Kidney epithelial cell (primary cell): ENCODE measurements around the gene BANF1. TPM values are rescaled to one million over a fixed set of nuclear protein-coding genes. Genes with fewer than 3 reads are reported as not detected.

ENCODE experiments used
- DNase-seq: peaks from one replicate; pipeline ENCODE4 v3.0.0-alpha.2; 2010; ENCODE audit warnings: low read depth
- H3K27me3 ChIP-seq: 2 replicates; pipeline ENCODE4 v1.6.0; 2011; ENCODE audit warnings: low read length; ENCODE audit not compliant: control insufficient read depth, insufficient read depth
- H3K36me3 ChIP-seq: 2 replicates; pipeline ENCODE4 v1.5.1; 2011; ENCODE audit warnings: low read length; ENCODE audit not compliant: control insufficient read depth, insufficient read depth
- H3K4me3 ChIP-seq: 2 replicates; pipeline ENCODE4 v1.5.1; 2011; ENCODE audit warnings: low read depth, mild to moderate bottlenecking, control low read depth, low read length
- total RNA-seq: library from RNA; depleted of rRNA; stranded (reverse); fragments of >200 nt; gene quantifications from 2 replicates; pipeline ENCODE4 v1.2.3, GENCODE V29; 2015
- TF ChIP-seq, protein P1 (sequence below): IDR thresholded peaks from 2 replicates; pipeline ENCODE4 v1.5.1; 2011; ENCODE audit warnings: mild to moderate bottlenecking, moderate library complexity, low read length, control low read depth, inconsistent platforms; ENCODE audit not compliant: insufficient read depth, poor library complexity, severe bottlenecking

The BANF1 gene
- total RNA-seq, 1 donor from 2014 or later, result 73.8 TPM

DNA sequence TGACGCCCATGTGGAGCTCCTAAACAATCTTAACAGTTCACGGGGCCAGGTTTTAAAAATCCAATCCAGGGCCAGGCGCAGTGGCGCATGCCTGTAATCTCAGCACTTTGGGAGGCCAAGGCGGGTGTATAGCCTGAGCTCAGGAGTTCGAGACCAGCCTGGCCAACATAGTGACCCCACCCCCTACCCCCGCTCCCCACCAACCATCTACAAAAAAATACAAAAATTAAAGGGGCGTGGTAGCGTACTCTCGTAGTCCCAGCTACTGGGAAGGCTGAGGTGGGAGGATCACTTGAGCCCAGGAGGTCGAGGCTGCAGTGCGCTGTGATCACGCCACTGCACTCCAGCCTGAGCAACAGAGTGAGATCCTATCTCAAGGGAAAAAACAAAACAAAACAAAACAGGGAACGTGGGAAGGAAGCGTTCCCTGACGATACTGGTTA is 41.5 kb upstream of the BANF1 start:
- no peak for DNase-seq
- TF ChIP-seq, protein P1, sequence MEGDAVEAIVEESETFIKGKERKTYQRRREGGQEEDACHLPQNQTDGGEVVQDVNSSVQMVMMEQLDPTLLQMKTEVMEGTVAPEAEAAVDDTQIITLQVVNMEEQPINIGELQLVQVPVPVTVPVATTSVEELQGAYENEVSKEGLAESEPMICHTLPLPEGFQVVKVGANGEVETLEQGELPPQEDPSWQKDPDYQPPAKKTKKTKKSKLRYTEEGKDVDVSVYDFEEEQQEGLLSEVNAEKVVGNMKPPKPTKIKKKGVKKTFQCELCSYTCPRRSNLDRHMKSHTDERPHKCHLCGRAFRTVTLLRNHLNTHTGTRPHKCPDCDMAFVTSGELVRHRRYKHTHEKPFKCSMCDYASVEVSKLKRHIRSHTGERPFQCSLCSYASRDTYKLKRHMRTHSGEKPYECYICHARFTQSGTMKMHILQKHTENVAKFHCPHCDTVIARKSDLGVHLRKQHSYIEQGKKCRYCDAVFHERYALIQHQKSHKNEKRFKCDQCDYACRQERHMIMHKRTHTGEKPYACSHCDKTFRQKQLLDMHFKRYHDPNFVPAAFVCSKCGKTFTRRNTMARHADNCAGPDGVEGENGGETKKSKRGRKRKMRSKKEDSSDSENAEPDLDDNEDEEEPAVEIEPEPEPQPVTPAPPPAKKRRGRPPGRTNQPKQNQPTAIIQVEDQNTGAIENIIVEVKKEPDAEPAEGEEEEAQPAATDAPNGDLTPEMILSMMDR, result no peak

DNA sequence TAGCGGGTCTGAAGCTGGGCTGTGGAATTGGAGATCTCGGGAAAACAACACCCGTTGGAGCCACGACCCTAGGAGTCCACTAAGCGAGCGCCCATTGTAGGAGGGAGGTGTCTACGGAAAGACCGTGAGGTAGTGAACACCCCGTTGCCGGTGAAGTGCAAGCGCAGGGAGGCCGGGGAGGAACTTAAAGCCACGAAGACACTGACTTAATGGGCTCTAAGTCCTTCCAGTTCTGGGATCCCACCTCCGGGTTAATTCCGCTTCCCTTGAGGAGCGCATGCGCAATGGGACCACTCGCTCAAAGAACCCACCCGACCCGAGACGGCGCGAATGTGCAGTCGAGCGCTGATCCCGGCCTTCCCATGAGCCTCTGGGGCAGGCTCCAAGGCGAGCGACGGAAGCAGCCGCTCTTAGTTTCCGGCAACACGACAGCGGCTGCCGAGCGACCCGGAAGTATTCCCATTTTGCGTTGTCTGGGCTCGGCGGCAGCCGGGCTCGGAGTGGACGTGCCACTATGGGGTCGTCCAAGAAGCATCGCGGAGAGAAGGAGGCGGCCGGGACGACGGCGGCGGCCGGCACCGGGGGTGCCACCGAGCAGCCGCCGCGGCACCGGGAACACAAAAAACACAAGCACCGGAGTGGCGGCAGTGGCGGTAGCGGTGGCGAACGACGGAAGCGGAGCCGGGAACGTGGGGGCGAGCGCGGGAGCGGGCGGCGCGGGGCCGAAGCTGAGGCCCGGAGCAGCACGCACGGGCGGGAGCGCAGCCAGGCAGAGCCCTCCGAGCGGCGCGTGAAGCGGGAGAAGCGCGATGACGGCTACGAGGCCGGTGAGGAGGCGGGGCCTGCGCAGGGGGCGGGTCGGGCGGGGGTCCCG is 40.8 kb upstream of the BANF1 start, which contains the start of gene SART1:
Gene SART1 (plus strand): TSS at position 468 of the 874 bp plus-strand sequence. CDS start 47 bp downstream, at position 515.
- Histone ChIP-seq H3K4me3 (peak within 1 kb of the TSS; percentile 94), H3K27me3 (no peaks in the 10 kb centered on the region), H3K36me3 (peaks cover 2% of the 10 kb centered on the region)
- DNase-seq, result peak; percentile 92
- TF ChIP-seq, protein P1, result no peak

More for the DNA sequence above, 41.5 kb upstream of the BANF1 start:
- no peaks in the 10 kb centered on the region for H3K27me3 ChIP-seq
- H3K36me3 ChIP-seq, result peaks cover 2% of the 10 kb centered on the region
- peak overlapping the region; percentile 94 for H3K4me3 ChIP-seq

DNA sequence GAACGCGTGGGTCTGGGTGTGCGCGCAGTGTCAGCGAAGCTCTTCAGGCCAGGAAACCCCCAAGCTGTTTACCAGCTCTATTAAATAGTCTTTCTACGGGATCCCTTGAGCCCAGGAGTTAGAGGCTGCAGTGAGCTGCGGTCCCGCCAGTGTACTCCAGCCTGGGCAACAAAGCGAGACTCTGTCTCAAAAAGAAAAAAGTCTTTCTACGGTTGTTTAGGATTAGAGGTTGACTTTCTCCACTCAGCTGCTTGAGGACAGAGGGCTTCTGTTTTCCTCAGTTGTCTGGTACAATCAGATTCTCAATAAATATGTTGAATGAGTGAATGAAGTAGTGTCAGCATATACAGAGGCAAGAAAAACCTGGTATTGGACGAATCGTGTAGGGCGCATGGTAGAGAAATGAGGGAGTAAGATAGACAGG is 40.1 kb upstream of the BANF1 start:
- TF ChIP-seq, protein P1, result no peak
- peaks cover 2% of the 10 kb centered on the region for H3K36me3 ChIP-seq
- peak overlapping the region; percentile 94 for H3K4me3 ChIP-seq
- no peak for DNase-seq
- no peaks in the 10 kb centered on the region for H3K27me3 ChIP-seq

DNA sequence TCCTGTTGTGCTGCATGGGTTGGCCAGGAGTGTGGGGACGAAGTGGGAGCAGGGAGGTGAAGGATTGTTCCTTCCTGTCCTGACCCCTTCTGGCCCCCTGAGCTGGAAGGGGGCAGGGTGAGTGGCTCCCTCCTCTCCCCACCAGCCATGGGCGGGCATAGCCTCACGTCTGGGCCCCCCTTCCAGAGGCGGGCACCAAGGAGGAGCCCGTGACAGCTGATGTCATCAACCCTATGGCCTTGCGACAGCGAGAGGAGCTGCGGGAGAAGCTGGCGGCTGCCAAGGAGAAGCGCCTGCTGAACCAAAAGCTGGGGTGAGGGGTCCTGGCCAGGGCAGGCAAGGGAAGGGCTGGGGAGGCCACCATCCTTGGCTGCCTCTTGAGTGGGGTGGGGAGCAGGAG is 37.4 kb upstream of the BANF1 start:
- H3K36me3 ChIP-seq, result peaks cover 3% of the 10 kb centered on the region
- no peaks in the 10 kb centered on the region for H3K27me3 ChIP-seq
- H3K4me3 ChIP-seq, result no peak overlapping the region
- no peak for DNase-seq
- TF ChIP-seq, protein P1, result no peak

DNA sequence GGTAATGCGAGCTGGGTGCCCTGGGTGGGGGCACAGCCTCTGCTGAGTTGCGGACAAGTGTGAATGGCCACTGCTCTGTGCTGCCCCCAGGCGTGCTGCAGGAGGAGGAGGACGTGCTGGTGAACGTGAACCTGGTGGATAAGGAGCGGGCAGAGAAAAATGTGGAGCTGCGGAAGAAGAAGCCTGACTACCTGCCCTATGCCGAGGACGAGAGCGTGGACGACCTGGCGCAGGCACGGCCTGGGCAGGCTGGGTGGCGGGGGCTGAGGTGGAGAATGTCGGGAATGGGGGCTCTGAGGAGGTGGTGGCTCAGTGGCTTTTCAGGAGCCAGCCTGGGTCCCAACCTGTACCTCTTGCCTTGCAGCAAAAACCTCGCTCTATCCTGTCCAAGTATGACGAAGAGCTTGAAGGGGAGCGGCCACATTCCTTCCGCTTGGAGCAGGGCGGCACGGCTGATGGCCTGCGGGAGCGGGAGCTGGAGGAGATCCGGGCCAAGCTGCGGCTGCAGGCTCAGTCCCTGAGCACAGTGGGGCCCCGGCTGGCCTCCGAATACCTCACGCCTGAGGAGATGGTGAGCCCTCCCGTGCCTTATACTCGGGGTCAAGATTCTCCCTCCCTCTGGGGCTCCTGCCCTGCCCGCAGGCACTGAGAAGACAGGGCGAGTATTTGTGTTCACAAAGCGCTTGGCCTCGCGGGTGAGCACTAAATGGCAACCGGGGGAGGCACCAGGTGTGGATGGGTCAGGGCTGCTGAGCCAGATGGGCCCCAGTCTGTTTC is 36.1 kb upstream of the BANF1 start:
- Histone ChIP-seq H3K27me3 (no peaks in the 10 kb centered on the region), H3K4me3 (no peak overlapping the region), H3K36me3 (peaks cover 3% of the 10 kb centered on the region)
- DNase-seq, result no peak
- TF ChIP-seq, protein P1, result no peak
